Panc1 (cell line): Measurements from ENCODE around the gene AURKAIP1. TPM values are rescaled to one million over a fixed set of nuclear protein-coding genes. Genes with fewer than 3 reads are reported as not detected.
"Not testable (repeated sequence)": the region's sequence is repeated elsewhere in the genome, so short reads cannot be mapped to it uniquely, and the experiment has no call there.

Source experiments
- ATAC-seq: fragments of 200-7000 bp; cut with Tn5 transposase; 2 replicates; pipeline ENCODE4 v1.9.1; 2020; ENCODE audit warnings: mild to moderate bottlenecking, moderate library complexity
- BruUV-seq: library from RNA; stranded (reverse); fragments of 400-500 nt; replicated peaks from 2 replicates; lab custom pipeline; 2021; lab: Mats Ljungman, UMichigan
- CTCF ChIA-PET: fragments of 300-600 bp; sonication (Branson Sonifier 250); formaldehyde crosslinking; loops from one replicate; lab custom pipeline; 2022; ENCODE audit warnings: antibody characterized with exemption; lab: Charles Lee
- POLR2A ChIA-PET: fragments of 300-600 bp; sonication (Branson Sonifier 250); formaldehyde crosslinking; loops from one replicate; lab custom pipeline; 2022; ENCODE audit warnings: antibody characterized with exemption; lab: Charles Lee
- DNase-seq: peaks from one replicate; pipeline ENCODE4 v3.0.0-alpha.2; 2010; ENCODE audit warnings: low read depth, low spot score
- H3K27ac ChIP-seq: 2 replicates; pipeline ENCODE4 v1.5.1; 2011; ENCODE audit warnings: mild to moderate bottlenecking, low read length, inconsistent platforms
- H3K27me3 ChIP-seq: fragments of 200-500 bp; sonication (Bioruptor generic); 2 replicates; pipeline ENCODE4 v1.6.0; 2014; ENCODE audit warnings: low read length, inconsistent platforms; ENCODE audit not compliant: control insufficient read depth, insufficient read depth
- H3K36me3 ChIP-seq: fragments of 200-500 bp; sonication (Bioruptor generic); 2 replicates; pipeline ENCODE4 v1.5.1; 2014; ENCODE audit warnings: inconsistent platforms, mild to moderate bottlenecking, low read length, moderate library complexity; ENCODE audit not compliant: control insufficient read depth, insufficient read depth
- H3K4me1 ChIP-seq: 2 replicates; pipeline ENCODE4 v1.5.1; 2011; ENCODE audit warnings: inconsistent platforms, mild to moderate bottlenecking, low read length, moderate library complexity; ENCODE audit not compliant: control insufficient read depth, insufficient read depth
- H3K4me3 ChIP-seq, 2 experiments: 2 replicates each; pipeline ENCODE4 v1.5.1; 2011 to 2012; ENCODE audit warnings: low read depth in 2 of 2, low read length in 2 of 2, mild to moderate bottlenecking in 2 of 2, inconsistent platforms in 1 of 2, moderate library complexity in 1 of 2
- H3K9me3 ChIP-seq: fragments of 200-500 bp; sonication (Bioruptor generic); 2 replicates; pipeline ENCODE4 v1.5.1; 2014; ENCODE audit warnings: low read depth, mild to moderate bottlenecking, inconsistent platforms, low read length, moderate library complexity; ENCODE audit not compliant: control insufficient read depth, insufficient read depth
- POLR2AphosphoS5 ChIP-seq: IDR thresholded peaks from 2 replicates; pipeline ENCODE4 v1.6.1; 2012; ENCODE audit warnings: mild to moderate bottlenecking, low read depth, low read length, moderate library complexity
- SIN3A ChIP-seq: IDR thresholded peaks from 2 replicates; pipeline ENCODE4 v1.6.1; 2012; ENCODE audit warnings: low read depth, mild to moderate bottlenecking, low read length, moderate library complexity, borderline replicate concordance; ENCODE audit not compliant: insufficient read depth
- TCF7L2 ChIP-seq: IDR thresholded peaks from 2 replicates; pipeline ENCODE4 v1.6.1; 2011; ENCODE audit warnings: mild to moderate bottlenecking, low read depth, low read length, inconsistent platforms
- in situ Hi-C: cut with HindIII; loops from 2 replicates; pipeline ENCODE4 v1.10.0; 2016; ENCODE audit warnings: low sequenced_read_pairs, low pct_unique_long_range_greater_than_20kb
- intact Hi-C: fragments of 100-400 bp; cut with micrococcal nuclease; formaldehyde crosslinking; loops from one replicate; pipeline ENCODE4 v1.10.0; 2022; ENCODE audit not compliant: unreplicated experiment
- total RNA-seq: library from RNA; stranded (reverse); gene quantifications from one replicate; pipeline ENCODE4 v1.2.1, GENCODE V29; 2021; ENCODE audit not compliant: unreplicated experiment
- TF ChIP-seq, protein P1 (sequence below): fragments of 450-650 bp; IDR thresholded peaks from 2 replicates; pipeline ENCODE4 v1.5.1; 2017; ENCODE audit warnings: mild to moderate bottlenecking
- TF ChIP-seq, protein P2 (sequence below), 2 experiments: IDR thresholded peaks; 2 replicates each; pipeline ENCODE4 v1.6.1; 2011 to 2012; ENCODE audit warnings: low read depth in 2 of 2, control low read depth in 1 of 2, low read length in 1 of 2, mild to moderate bottlenecking in 1 of 2, moderate library complexity in 1 of 2; ENCODE audit not compliant: insufficient read depth in 1 of 2

Gene AURKAIP1
- total RNA-seq, 1 experiment from 2014 or later = 335 TPM

DNA sequence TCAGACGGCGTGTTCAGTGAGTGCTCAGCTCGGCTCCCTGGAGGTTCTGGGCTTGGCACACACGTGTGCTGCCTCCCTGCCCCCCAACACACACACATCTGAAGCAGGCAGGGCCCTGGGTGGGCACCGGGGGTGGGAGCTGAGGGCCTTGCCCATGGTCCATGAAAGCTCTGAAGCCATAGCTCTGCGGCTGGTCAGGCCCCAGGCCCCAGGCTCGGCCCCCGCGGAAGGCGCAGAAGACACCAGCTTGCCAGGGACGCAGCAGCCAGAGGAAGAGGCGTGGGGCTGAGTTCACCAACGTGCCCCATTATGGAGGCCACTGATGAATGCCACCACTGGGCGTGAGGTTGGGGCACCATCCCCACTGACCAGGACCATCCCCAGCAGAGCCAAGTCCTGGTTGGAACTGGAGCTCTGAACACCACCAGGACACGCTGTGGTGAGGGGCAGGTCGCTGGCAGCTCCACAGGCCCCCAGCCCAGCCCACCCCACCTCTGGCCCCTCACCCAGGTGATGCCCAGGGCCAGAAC, 4.2 kb downstream of the AURKAIP1 start:
- no TSS peak for BruUV-seq
- POLR2A ChIA-PET = interaction anchor here (0.6 kb wide), 1 partner anchor 388 kb away, joined by 3 read pairs; no protein-coding TSS in a partner anchor
- TF ChIP-seq, protein P1, sequence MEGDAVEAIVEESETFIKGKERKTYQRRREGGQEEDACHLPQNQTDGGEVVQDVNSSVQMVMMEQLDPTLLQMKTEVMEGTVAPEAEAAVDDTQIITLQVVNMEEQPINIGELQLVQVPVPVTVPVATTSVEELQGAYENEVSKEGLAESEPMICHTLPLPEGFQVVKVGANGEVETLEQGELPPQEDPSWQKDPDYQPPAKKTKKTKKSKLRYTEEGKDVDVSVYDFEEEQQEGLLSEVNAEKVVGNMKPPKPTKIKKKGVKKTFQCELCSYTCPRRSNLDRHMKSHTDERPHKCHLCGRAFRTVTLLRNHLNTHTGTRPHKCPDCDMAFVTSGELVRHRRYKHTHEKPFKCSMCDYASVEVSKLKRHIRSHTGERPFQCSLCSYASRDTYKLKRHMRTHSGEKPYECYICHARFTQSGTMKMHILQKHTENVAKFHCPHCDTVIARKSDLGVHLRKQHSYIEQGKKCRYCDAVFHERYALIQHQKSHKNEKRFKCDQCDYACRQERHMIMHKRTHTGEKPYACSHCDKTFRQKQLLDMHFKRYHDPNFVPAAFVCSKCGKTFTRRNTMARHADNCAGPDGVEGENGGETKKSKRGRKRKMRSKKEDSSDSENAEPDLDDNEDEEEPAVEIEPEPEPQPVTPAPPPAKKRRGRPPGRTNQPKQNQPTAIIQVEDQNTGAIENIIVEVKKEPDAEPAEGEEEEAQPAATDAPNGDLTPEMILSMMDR = no peak

DNA sequence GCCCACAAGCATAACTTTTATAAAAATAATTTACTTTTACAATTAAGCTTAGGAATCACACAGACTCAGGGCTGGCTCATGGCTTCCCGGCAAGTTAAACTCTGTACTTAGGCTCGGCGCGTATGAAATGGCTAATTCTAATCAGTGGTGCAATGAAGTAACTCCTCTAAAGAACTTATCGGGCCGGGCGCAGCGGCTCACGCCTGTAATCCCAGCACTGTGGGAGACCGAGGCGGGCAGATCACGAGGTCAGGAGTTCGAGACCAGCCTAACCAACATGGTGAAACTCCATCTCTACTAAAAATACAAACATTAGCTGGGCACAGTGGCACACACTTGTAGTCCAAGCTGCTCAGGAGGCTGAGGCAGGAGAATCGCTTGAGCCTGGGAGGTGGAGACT, 4.9 kb downstream of the AURKAIP1 start:
- ATAC-seq, H3K27me3 ChIP-seq, intact Hi-C loops, BruUV-seq, DNase-seq, H3K27ac ChIP-seq, H3K9me3 ChIP-seq, POLR2A ChIA-PET, in situ Hi-C loops, H3K4me3 ChIP-seq: not testable (repeated sequence)
- peaks cover 10% of the 10 kb centered on the region; the same call in 1 of the 2 replicates for H3K36me3 ChIP-seq
- CTCF ChIA-PET = interaction anchor here (1.0 kb wide), 1 partner anchor 136 kb away, joined by 5 read pairs; no protein-coding TSS in a partner anchor
- H3K4me1 ChIP-seq = peaks cover 24% of the 10 kb centered on the region

More for the DNA sequence above, 4.2 kb downstream of the AURKAIP1 start:
- Histone ChIP-seq H3K27ac (no peak overlapping the region), H3K4me1 (peaks cover 24% of the 10 kb centered on the region), H3K4me3 (no peak overlapping the region), H3K36me3 (peaks cover 11% of the 10 kb centered on the region; the same call in 1 of the 2 replicates), H3K9me3 (no peaks in the 10 kb centered on the region), H3K27me3 (no peaks in the 10 kb centered on the region)
- in situ Hi-C loops (no loop called here), intact Hi-C loops (no loop called here)
- ATAC-seq (no peak), DNase-seq (no peak)
- CTCF ChIA-PET = no interaction called here

DNA sequence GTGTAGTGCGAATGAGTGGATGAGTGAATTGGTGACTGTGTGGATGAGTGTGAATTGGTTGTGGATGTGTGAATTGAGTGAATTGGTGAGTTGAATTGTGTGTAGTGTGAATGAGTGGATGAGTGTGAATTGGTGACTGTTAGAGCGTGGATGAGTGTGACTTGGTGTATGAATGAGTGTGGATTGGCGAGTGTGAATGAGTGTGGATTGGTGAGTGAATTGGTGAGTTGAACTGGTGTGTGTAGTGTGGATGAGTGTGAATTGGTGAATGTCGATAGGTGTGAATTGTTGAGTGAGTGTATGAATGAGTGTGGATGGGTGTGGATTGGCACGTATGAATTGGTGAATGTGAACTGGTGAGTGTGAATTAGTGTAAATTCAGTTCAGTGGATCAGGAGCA, 7.7 kb downstream of the AURKAIP1 start:
- DNase-seq (no peak), ATAC-seq (no peak)
- in situ Hi-C loops = no loop called here
- CTCF ChIA-PET = no interaction called here
- no peak overlapping the region for H3K27ac ChIP-seq
- no peaks in the 10 kb centered on the region for H3K36me3 ChIP-seq
- no peaks in the 10 kb centered on the region for H3K27me3 ChIP-seq
- no TSS peak for BruUV-seq
- H3K4me3 ChIP-seq = no peak overlapping the region
- POLR2A ChIA-PET = no interaction called here
- no peaks in the 10 kb centered on the region for H3K9me3 ChIP-seq
- intact Hi-C loops = no loop called here
- no peak for TF ChIP-seq POLR2AphosphoS5
- TF ChIP-seq, protein P2, sequence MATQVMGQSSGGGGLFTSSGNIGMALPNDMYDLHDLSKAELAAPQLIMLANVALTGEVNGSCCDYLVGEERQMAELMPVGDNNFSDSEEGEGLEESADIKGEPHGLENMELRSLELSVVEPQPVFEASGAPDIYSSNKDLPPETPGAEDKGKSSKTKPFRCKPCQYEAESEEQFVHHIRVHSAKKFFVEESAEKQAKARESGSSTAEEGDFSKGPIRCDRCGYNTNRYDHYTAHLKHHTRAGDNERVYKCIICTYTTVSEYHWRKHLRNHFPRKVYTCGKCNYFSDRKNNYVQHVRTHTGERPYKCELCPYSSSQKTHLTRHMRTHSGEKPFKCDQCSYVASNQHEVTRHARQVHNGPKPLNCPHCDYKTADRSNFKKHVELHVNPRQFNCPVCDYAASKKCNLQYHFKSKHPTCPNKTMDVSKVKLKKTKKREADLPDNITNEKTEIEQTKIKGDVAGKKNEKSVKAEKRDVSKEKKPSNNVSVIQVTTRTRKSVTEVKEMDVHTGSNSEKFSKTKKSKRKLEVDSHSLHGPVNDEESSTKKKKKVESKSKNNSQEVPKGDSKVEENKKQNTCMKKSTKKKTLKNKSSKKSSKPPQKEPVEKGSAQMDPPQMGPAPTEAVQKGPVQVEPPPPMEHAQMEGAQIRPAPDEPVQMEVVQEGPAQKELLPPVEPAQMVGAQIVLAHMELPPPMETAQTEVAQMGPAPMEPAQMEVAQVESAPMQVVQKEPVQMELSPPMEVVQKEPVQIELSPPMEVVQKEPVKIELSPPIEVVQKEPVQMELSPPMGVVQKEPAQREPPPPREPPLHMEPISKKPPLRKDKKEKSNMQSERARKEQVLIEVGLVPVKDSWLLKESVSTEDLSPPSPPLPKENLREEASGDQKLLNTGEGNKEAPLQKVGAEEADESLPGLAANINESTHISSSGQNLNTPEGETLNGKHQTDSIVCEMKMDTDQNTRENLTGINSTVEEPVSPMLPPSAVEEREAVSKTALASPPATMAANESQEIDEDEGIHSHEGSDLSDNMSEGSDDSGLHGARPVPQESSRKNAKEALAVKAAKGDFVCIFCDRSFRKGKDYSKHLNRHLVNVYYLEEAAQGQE (IDR thresholded peaks at IDR 0.05; ENCODE audit: insufficient read depth in 1 of 2, low read depth in 2 of 2, low read length in 1 of 2) = no peak
- TF ChIP-seq TCF7L2 = no peak
- TF ChIP-seq, protein P1 = no peak
- no peak for TF ChIP-seq SIN3A
- peaks cover 7% of the 10 kb centered on the region for H3K4me1 ChIP-seq
